ENCODE data around the gene EHD1. TPM values are rescaled to one million over a fixed set of nuclear protein-coding genes. Genes with fewer than 3 reads are reported as not detected.

The EHD1 gene
- total and polyA plus RNA-seq, 9 donors = 14.3 to 87.8 (median 33.5) TPM

- no peaks in the 10 kb centered on the region for H3K27me3 ChIP-seq
- TF ChIP-seq EP300 (IDR thresholded peaks at IDR 0.05) (no peak), POLR2A (IDR thresholded peaks at IDR 0.05) (no peak)
- TF ChIP-seq, protein P1, sequence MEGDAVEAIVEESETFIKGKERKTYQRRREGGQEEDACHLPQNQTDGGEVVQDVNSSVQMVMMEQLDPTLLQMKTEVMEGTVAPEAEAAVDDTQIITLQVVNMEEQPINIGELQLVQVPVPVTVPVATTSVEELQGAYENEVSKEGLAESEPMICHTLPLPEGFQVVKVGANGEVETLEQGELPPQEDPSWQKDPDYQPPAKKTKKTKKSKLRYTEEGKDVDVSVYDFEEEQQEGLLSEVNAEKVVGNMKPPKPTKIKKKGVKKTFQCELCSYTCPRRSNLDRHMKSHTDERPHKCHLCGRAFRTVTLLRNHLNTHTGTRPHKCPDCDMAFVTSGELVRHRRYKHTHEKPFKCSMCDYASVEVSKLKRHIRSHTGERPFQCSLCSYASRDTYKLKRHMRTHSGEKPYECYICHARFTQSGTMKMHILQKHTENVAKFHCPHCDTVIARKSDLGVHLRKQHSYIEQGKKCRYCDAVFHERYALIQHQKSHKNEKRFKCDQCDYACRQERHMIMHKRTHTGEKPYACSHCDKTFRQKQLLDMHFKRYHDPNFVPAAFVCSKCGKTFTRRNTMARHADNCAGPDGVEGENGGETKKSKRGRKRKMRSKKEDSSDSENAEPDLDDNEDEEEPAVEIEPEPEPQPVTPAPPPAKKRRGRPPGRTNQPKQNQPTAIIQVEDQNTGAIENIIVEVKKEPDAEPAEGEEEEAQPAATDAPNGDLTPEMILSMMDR (IDR thresholded peaks at IDR 0.05) = no peak
- no peak overlapping the region for H3K27ac ChIP-seq
- H3K4me1 ChIP-seq (ENCODE audit: insufficient read depth) = peaks cover 12% of the 10 kb centered on the region
- peak in 1 of 5 donors; percentile 29 for DNase-seq
- H3K9me3 ChIP-seq = no peaks in the 10 kb centered on the region
- WGBS, 3 donors = 91 to 94% (median 93%) methylated on average over 25 of the region's 25 CpGs
- no peaks in the 10 kb centered on the region for H3K36me3 ChIP-seq
- intact Hi-C loops (cut with DNase I) = no loop called here
- no peak overlapping the region for H3K4me3 ChIP-seq
Observed at GRCh38 chr11:64854157-64854533, 24.3 kb downstream of the EHD1 start.

- no peaks in the 10 kb centered on the region for H3K36me3 ChIP-seq
- 81 to 86% (median 81%) methylated on average over 27 of the region's 27 CpGs for WGBS, 3 donors
- H3K4me3 ChIP-seq = no peak overlapping the region
- H3K9me3 ChIP-seq = no peaks in the 10 kb centered on the region
- H3K27me3 ChIP-seq = no peaks in the 10 kb centered on the region
- no peak for DNase-seq
- TF ChIP-seq, protein P1 (IDR thresholded peaks at IDR 0.05) = no peak
- no peak overlapping the region for H3K27ac ChIP-seq
- intact Hi-C loops (cut with DNase I) = no loop called here
- H3K4me1 ChIP-seq (ENCODE audit: insufficient read depth) = peaks cover 12% of the 10 kb centered on the region
Observed at GRCh38 chr11:64853709-64854108, 24.7 kb downstream of the EHD1 start.

- WGBS, 3 donors = 85 to 89% (median 86%) methylated on average over 20 to 24 of the region's 24 CpGs
- Histone ChIP-seq H3K36me3 (no peaks in the 10 kb centered on the region), H3K27ac (no peak overlapping the region), H3K9me3 (no peaks in the 10 kb centered on the region), H3K27me3 (no peaks in the 10 kb centered on the region), H3K4me1 (ENCODE audit: insufficient read depth) (peaks cover 12% of the 10 kb centered on the region), H3K4me3 (no peak overlapping the region)
- TF ChIP-seq POLR2A (IDR thresholded peaks at IDR 0.05) (no peak), EP300 (IDR thresholded peaks at IDR 0.05) (no peak)
- TF ChIP-seq, protein P1 (IDR thresholded peaks at IDR 0.05) = no peak
- intact Hi-C loops (cut with DNase I) = no loop called here
- no peak for DNase-seq
Observed at GRCh38 chr11:64852804-64853509, 25.5 kb downstream of the EHD1 start.

DNA sequence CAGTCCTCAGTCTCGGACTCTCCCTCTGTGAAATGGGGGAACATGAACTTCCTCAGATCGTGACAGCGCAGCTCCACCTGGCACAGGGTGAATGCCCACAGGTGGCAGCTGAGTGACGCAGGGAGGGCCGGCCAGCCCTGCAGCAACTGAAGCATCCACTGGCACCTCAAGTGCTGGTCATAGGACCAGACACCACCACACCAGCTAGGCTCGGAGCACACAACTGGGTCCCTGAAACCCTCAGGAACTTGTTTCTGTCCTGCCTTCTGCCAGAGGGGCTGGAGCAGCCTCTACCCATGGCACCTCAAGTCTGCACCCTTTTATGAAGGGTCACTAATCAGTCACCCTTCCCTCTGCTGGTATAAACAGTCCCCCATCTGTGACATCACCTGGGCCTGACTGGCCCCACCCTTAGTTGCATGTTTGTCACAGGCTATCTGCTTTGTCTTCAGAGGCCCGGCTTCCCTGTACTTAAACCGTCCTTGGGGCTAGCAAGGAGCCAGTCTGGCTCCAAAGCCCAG, 26.5 kb downstream of the EHD1 start:
- whole genome bisulfite sequencing, 3 donors = 88 to 90% (median 88%) methylated on average over 8 of the region's 8 CpGs
- H3K27ac ChIP-seq = no peak overlapping the region
- no peaks in the 10 kb centered on the region for H3K27me3 ChIP-seq
- DNase-seq = no peak
- H3K36me3 ChIP-seq = no peaks in the 10 kb centered on the region
- H3K4me3 ChIP-seq = no peak overlapping the region
- H3K4me1 ChIP-seq (ENCODE audit: insufficient read depth) = peaks cover 14% of the 10 kb centered on the region
- H3K9me3 ChIP-seq = no peaks in the 10 kb centered on the region
- intact Hi-C loops (cut with DNase I) = no loop called here
- no peak for TF ChIP-seq POLR2A (IDR thresholded peaks at IDR 0.05)
- TF ChIP-seq, protein P1 (IDR thresholded peaks at IDR 0.05) = no peak
- TF ChIP-seq EP300 (IDR thresholded peaks at IDR 0.05) = no peak

Measured in ovary (tissue), 9 donors.